Uterus (tissue), 4 donors: ENCODE measurements around the gene CRADD. TPM values are rescaled to one million over a fixed set of nuclear protein-coding genes. Genes with fewer than 3 reads are reported as not detected.

ENCODE experiments used
- DNase-seq, 2 donors: peaks; one replicate each; pipeline ENCODE4 v3.0.0-alpha.2; 2019 to 2020
- H3K27ac ChIP-seq, 2 donors: fragments of 200-600 bp; sonication (generic); 1 replicate in 1 of 2; 2 replicates in 1 of 2; pipeline ENCODE4 v1.5.1; 2016 to 2018
- H3K27me3 ChIP-seq, 2 donors: fragments of 200-600 bp; sonication (generic); one replicate each; pipeline ENCODE4 v1.5.1; 2018 to 2019; ENCODE audit warnings: control low read depth in 1 of 2
- H3K36me3 ChIP-seq, 2 donors: fragments of 200-600 bp; sonication (generic); one replicate each; pipeline ENCODE4 v1.5.1; 2019; ENCODE audit warnings: control low read depth in 1 of 2
- H3K4me1 ChIP-seq, 2 donors: fragments of 200-600 bp; sonication (generic); one replicate each; pipeline ENCODE4 v1.5.1; 2018 to 2019; ENCODE audit warnings: control low read depth in 1 of 2
- H3K4me3 ChIP-seq, 2 donors: fragments of 200-600 bp; sonication (generic); 1 replicate in 1 of 2; 2 replicates in 1 of 2; pipeline ENCODE4 v1.5.1; 2018 to 2019; ENCODE audit warnings: mild to moderate bottlenecking in 1 of 2
- H3K9me3 ChIP-seq, 2 donors: fragments of 200-600 bp; sonication (generic); one replicate each; pipeline ENCODE4 v1.5.1; 2019; ENCODE audit warnings: control low read depth in 1 of 2
- POLR2A ChIP-seq, 2 donors: fragments of 450-650 bp; IDR thresholded peaks; one replicate each; pipeline ENCODE4 v1.6.1; 2016; ENCODE audit warnings: antibody characterized with exemption in 2 of 2, mild to moderate bottlenecking in 1 of 2, moderate library complexity in 1 of 2
- intact Hi-C: fragments of 100-400 bp; cut with DNase I; formaldehyde crosslinking; loops from one replicate; pipeline ENCODE4 v1.15.1; 2023; ENCODE audit warnings: low total_unique reads
- total RNA-seq, 4 donors: library from RNA; depleted of rRNA in 3 of 4; stranded (reverse); fragments of >200 nt in 3 of 4; gene quantifications; one replicate each; pipeline versions ENCODE4 v1.1.0 to v1.2.4, GENCODE V29; 2014 to 2023
- TF ChIP-seq, protein P1 (sequence below), 4 experiments: fragments of 200-600 bp in 2 of 4; fragments of 450-650 bp in 2 of 4; sonication (generic) in 2 of 4; IDR thresholded peaks; one replicate each; pipeline ENCODE4 v1.5.1; 2016 to 2019; ENCODE audit warnings: antibody characterized with exemption in 4 of 4, mild to moderate bottlenecking in 2 of 4, moderate library complexity in 1 of 4
- donor health status: DM: yes; HTN: yes; CAD: no.

CRADD gene
- 100 to 1,000 TPM in 1 of 4 donors, 10 to 100 TPM in 3; 26.4 to 105 (median 49.2) TPM for total RNA-seq

DNA sequence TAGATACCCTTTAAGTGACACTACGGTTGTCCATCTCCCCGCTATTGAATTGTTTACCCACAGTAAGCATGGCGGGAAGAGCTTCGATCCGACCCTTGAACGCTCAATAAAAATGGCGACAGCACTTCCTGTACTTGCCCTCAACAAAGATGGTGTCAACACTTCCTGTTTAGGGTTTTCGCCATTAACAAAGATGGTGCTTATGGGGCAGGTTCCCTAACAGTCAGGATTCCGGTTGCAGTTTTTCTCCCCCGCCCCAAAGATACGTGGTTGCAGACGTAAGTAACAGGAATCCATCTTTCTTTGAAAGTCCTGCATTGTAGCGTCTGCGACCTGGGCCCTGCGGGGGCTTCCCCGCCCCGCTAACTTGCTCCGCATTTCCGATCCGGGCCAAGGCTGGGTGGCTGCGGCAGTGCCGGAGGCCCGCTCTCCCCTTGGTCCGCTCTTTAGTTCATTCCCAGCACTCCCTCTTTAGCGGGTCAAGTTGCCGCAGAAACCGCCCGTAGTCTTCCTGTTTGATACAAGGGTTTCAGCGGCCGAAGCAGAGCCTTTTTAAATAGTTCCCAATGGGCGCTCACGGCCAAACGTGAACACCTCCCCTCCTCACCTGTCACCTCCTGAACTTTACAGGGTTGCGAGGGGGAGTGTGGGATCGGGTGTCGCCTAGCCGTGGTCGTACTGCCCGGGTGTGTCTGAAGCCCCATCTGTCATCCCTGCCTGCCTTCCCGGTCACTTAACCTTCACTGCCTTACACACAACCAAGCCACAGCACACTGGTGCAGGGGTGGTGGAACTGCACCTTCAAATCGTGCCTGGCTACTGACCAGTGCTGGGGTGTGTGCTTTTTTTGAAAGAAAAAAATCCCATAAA is at the start of gene CRADD:
CRADD (plus strand) TSS at position 181 of the 870 bp plus-strand sequence.
- intact Hi-C loops, result loop anchor here (5.0 kb wide), 1 partner anchor 105 kb away; the partner anchor contains the start of gene SOCS2
- peak; percentile 78 to 93 for DNase-seq
- H3K36me3 ChIP-seq, result no peaks in the 10 kb centered on the region
- peaks cover 0 to 9% of the 10 kb centered on the region in 2 donors for H3K4me1 ChIP-seq
- no peaks in the 10 kb centered on the region for H3K9me3 ChIP-seq
- peak within 1 kb of the TSS; percentile 68 to 76 for H3K4me3 ChIP-seq
- TF ChIP-seq, protein P1, sequence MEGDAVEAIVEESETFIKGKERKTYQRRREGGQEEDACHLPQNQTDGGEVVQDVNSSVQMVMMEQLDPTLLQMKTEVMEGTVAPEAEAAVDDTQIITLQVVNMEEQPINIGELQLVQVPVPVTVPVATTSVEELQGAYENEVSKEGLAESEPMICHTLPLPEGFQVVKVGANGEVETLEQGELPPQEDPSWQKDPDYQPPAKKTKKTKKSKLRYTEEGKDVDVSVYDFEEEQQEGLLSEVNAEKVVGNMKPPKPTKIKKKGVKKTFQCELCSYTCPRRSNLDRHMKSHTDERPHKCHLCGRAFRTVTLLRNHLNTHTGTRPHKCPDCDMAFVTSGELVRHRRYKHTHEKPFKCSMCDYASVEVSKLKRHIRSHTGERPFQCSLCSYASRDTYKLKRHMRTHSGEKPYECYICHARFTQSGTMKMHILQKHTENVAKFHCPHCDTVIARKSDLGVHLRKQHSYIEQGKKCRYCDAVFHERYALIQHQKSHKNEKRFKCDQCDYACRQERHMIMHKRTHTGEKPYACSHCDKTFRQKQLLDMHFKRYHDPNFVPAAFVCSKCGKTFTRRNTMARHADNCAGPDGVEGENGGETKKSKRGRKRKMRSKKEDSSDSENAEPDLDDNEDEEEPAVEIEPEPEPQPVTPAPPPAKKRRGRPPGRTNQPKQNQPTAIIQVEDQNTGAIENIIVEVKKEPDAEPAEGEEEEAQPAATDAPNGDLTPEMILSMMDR (IDR thresholded peaks at IDR 0.05), result peak in 1 of 4 experiments; percentile 17
- peak; percentile 76 for TF ChIP-seq POLR2A (IDR thresholded peaks at IDR 0.05)
- no peaks in the 10 kb centered on the region for H3K27me3 ChIP-seq
- peak within 1 kb of the TSS; percentile 98 to 99 for H3K27ac ChIP-seq

DNA sequence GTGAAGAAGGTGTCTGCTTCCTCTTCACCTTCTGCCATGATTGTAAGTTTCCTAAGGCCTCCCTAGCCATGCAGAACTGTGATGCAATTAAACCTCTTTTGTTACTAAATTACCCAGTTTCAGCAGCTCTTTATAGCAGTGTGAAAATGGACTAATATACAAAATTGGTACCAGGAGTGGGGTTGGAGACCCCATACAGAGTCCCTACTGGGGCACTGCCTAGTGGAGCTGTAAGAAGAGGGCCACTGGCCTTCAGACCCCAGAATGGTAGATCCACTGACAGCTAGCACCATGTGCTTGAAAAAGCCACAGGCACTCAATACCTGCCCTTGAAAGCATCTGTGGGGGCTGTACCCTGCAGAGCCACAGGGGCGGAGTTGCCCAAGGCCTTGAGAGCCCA is 44.8 kb upstream of the CRADD start:
- H3K27ac ChIP-seq, result no peak overlapping the region
- no peaks in the 10 kb centered on the region for H3K4me1 ChIP-seq
- DNase-seq, result no peak
- no peaks in the 10 kb centered on the region for H3K36me3 ChIP-seq
- H3K27me3 ChIP-seq, result no peaks in the 10 kb centered on the region
- intact Hi-C loops, result no loop called here
- TF ChIP-seq, protein P1 (IDR thresholded peaks at IDR 0.05), result no peak
- no peak for TF ChIP-seq POLR2A (IDR thresholded peaks at IDR 0.05)
- H3K9me3 ChIP-seq, result no peaks in the 10 kb centered on the region
- no peak overlapping the region for H3K4me3 ChIP-seq

DNA sequence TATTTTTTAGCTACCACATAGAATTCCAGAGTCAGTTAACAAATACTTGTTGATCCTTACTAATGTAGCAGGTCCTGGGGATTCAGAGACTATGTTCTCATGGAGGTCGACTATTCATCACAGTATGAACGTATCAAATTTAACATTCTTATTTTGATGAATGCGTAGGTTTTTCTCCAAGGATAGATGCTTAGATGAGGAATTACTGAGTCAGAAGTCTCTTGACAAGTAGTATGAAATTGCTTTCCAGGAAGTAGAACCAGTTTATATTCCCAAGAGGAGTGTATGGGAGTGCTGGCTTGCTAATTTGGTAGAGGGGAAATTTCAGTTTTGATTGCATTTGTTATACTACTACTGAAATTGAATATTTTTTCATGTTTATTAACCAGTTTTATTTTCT is 42.8 kb upstream of the CRADD start:
- no peak for DNase-seq
- no peaks in the 10 kb centered on the region for H3K9me3 ChIP-seq
- H3K27me3 ChIP-seq, result no peaks in the 10 kb centered on the region
- peak overlapping the region; percentile 24 to 31 for H3K27ac ChIP-seq
- no peak overlapping the region for H3K4me3 ChIP-seq
- H3K4me1 ChIP-seq, result peaks cover 0 to 4% of the 10 kb centered on the region in 2 donors
- intact Hi-C loops, result no loop called here
- no peaks in the 10 kb centered on the region for H3K36me3 ChIP-seq
- TF ChIP-seq POLR2A (IDR thresholded peaks at IDR 0.05), result no peak
- TF ChIP-seq, protein P1 (IDR thresholded peaks at IDR 0.05), result no peak

DNA sequence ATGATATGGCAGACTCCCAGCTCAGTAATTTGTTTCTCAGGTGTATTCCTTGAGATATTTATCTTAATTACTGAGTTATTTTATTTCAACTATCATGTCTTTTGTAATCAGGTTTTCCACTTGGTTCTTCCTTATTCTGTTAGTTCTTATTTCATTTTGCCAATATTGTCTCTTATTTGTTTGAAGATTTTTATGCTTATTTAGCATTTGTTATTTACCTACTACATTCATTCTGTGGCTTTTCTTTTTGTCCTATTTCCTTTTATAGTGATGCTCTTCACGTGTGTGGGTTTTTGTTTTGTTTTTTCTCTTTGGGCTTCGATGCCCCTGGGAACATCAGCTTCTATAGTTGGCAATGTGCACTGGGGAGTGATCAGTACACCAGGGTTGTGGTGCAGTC is 40.5 kb upstream of the CRADD start:
- intact Hi-C loops, result no loop called here
- Histone ChIP-seq H3K4me1 (peaks cover 0 to 5% of the 10 kb centered on the region in 2 donors), H3K9me3 (no peaks in the 10 kb centered on the region), H3K27ac (peak overlapping the region in 1 of 2 donors; percentile 60), H3K4me3 (no peak overlapping the region), H3K27me3 (no peaks in the 10 kb centered on the region), H3K36me3 (no peaks in the 10 kb centered on the region)
- DNase-seq, result no peak
- no peak for TF ChIP-seq POLR2A (IDR thresholded peaks at IDR 0.05)
- TF ChIP-seq, protein P1 (IDR thresholded peaks at IDR 0.05), result no peak

DNA sequence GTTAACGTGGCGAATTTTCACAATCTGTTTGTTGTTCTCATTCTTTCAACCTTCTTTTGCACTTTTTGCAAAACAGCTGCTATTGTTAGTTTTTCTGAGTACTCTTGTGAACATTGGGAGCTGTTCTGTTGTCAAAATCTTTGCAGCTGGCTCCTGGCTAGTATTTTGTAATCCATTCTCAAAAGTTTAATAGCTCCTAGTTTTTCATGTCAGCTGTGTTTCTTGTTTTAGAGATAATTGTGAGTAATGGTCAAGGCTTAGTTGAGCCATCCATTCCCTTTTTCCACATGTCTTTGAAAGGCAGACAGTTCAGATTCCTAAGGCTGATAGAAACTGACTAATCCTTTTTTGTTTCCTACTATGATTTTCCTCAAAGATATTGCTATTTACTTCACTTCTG is 39.1 kb upstream of the CRADD start:
- H3K9me3 ChIP-seq, result no peaks in the 10 kb centered on the region
- no peaks in the 10 kb centered on the region for H3K36me3 ChIP-seq
- intact Hi-C loops, result no loop called here
- no peak for TF ChIP-seq POLR2A (IDR thresholded peaks at IDR 0.05)
- TF ChIP-seq, protein P1 (IDR thresholded peaks at IDR 0.05), result no peak
- no peak overlapping the region for H3K4me3 ChIP-seq
- H3K27me3 ChIP-seq, result no peaks in the 10 kb centered on the region
- peak overlapping the region; percentile 55 to 60 for H3K27ac ChIP-seq
- peak in 1 of 2 donors; percentile 38 for DNase-seq
- peaks cover 0 to 5% of the 10 kb centered on the region in 2 donors for H3K4me1 ChIP-seq
